Fibroblast of the aortic adventitia (primary cell): Measurements from ENCODE around the gene PPIP5K2. TPM values are rescaled to one million over a fixed set of nuclear protein-coding genes. Genes with fewer than 3 reads are reported as not detected.
"Not testable (repeated sequence)": the region's sequence is repeated elsewhere in the genome, so short reads cannot be mapped to it uniquely, and the experiment has no call there.

ENCODE experiments used
- DNase-seq: peaks from one replicate; pipeline ENCODE4 v3.0.0-alpha.2; 2010; ENCODE audit warnings: low read depth
- H3K4me3 ChIP-seq: 2 replicates; pipeline ENCODE4 v1.5.1; 2011; ENCODE audit warnings: low read depth, mild to moderate bottlenecking, control low read depth, low read length, moderate library complexity
- CTCF ChIP-seq: IDR thresholded peaks from 2 replicates; pipeline ENCODE4 v1.5.1; 2011; ENCODE audit warnings: mild to moderate bottlenecking, low read length, control low read depth, inconsistent platforms; ENCODE audit not compliant: insufficient read depth
- total RNA-seq: library from RNA; depleted of rRNA; stranded (reverse); fragments of >200 nt; gene quantifications from 2 replicates; pipeline ENCODE4 v1.2.3, GENCODE V29; 2012; ENCODE audit warnings: low replicate concordance

The PPIP5K2 gene
- total RNA-seq, 1 donor: 71.9 TPM

- TF ChIP-seq CTCF: no peak
- H3K4me3 ChIP-seq: no peak overlapping the region
- DNase-seq: no peak
Measured at GRCh38 chr5:103135461-103135860, 15.4 kb downstream of the PPIP5K2 start.

GRCh38 chr5:103138202-103138690 is 18.1 kb downstream of the PPIP5K2 start:
- TF ChIP-seq CTCF: no peak
- H3K4me3 ChIP-seq: no peak overlapping the region
- DNase-seq: no peak

- peak; percentile 92 for TF ChIP-seq CTCF
- peak; percentile 82 for DNase-seq
- no peak overlapping the region for H3K4me3 ChIP-seq
Measured at GRCh38 chr5:103139264-103139865, 19.3 kb downstream of the PPIP5K2 start.

- DNase-seq, H3K4me3 ChIP-seq: not testable (repeated sequence)
Measured at GRCh38 chr5:103142132-103142531, 22.0 kb downstream of the PPIP5K2 start.

- H3K4me3 ChIP-seq: no peak overlapping the region
- DNase-seq: no peak
- TF ChIP-seq CTCF: no peak
Measured at GRCh38 chr5:103145196-103145595, 25.1 kb downstream of the PPIP5K2 start.

- no peak overlapping the region for H3K4me3 ChIP-seq
- DNase-seq: no peak
- no peak for TF ChIP-seq CTCF
Measured at GRCh38 chr5:103148213-103148612, 28.1 kb downstream of the PPIP5K2 start.

GRCh38 chr5:103151156-103151555 is 31.1 kb downstream of the PPIP5K2 start:
- DNase-seq: no peak
- TF ChIP-seq CTCF: no peak
- H3K4me3 ChIP-seq: no peak overlapping the region
